Mononuclear cell (primary cell): Measurements from ENCODE around the gene AMER2. TPM values are rescaled to one million over a fixed set of nuclear protein-coding genes. Genes with fewer than 3 reads are reported as not detected.

Experiments used
- H3K27me3 ChIP-seq: 2 replicates; pipeline ENCODE4 v1.6.0; 2011; ENCODE audit warnings: low read length, control low read depth; ENCODE audit not compliant: insufficient read depth
- H3K4me1 ChIP-seq: 2 replicates; pipeline ENCODE4 v1.5.1; 2011; ENCODE audit warnings: mild to moderate bottlenecking, low read length, control low read depth; ENCODE audit not compliant: insufficient read depth
- H3K4me3 ChIP-seq: 2 replicates; pipeline ENCODE4 v1.5.1; 2011; ENCODE audit warnings: mild to moderate bottlenecking, low read length, moderate library complexity
- H3K9me3 ChIP-seq: 2 replicates; pipeline ENCODE4 v1.5.1; 2011; ENCODE audit warnings: low read depth, mild to moderate bottlenecking, control low read depth, low read length
- total RNA-seq: library from RNA; depleted of rRNA; stranded (reverse); fragments of >200 nt; gene quantifications from one replicate; pipeline ENCODE4 v1.2.3, GENCODE V29; 2012

Gene AMER2, protein sequence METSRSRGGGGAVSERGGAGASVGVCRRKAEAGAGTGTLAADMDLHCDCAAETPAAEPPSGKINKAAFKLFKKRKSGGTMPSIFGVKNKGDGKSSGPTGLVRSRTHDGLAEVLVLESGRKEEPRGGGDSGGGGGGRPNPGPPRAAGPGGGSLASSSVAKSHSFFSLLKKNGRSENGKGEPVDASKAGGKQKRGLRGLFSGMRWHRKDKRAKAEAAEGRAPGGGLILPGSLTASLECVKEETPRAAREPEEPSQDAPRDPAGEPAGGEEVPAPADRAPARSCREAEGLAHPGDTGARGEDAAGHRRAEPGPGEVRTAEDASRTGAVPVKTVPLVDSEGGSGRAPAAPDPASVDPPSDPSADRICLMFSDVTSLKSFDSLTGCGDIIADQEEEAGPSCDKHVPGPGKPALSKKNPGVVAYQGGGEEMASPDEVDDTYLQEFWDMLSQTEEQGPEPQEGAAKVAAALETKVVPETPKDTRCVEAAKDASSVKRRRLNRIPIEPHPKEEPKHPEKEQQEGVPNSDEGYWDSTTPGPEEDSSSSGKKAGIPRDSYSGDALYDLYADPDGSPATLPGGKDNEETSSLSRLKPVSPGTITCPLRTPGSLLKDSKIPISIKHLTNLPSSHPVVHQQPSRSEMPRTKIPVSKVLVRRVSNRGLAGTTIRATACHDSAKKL
- 0.10 TPM for total RNA-seq

DNA sequence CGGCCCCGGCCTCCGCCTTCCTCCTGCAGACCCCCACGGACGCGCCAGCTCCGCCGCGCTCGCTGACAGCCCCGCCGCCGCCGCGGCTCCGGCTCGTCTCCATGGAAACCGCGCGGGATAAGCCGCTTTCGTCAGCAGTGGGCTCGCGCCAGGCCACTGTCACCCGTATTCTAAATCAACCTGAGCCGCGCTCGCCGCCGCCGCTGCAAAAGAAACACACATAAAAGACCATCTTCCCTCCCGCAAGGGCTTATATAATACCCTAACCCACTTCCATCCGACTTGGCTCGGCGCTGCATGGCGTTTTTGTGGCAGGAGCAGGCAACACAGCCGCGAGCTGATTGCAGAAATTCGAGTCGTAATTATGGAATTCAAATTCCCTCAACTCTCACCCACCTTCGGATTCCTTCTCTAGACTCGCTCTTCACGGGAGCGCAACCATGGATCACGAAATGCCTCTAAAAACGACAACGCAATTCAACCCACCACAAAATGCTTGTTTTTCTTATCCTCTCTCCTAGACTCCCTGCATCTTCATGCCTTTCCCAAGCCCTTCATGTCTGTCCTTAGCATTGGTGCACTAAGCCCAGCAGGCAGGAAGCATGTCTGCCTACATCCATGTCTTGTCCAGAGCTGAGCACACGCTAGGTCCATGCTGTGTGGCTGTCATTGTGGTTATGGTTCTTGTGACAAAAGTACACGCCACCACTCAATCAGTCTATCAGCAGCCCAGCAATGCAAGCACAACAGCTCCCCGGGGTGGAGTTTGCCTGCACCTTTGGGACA, at the start of gene AMER2:
AMER2 (minus strand) TSS at position 772 of the 786 bp plus-strand sequence; CDS start at position 103, 669 bp downstream.
- Histone ChIP-seq H3K27me3 (peaks cover 71% of the 10 kb centered on the region), H3K9me3 (no peaks in the 10 kb centered on the region), H3K4me3 (no peak within 1 kb of the TSS), H3K4me1 (peaks cover 6% of the 10 kb centered on the region)

DNA sequence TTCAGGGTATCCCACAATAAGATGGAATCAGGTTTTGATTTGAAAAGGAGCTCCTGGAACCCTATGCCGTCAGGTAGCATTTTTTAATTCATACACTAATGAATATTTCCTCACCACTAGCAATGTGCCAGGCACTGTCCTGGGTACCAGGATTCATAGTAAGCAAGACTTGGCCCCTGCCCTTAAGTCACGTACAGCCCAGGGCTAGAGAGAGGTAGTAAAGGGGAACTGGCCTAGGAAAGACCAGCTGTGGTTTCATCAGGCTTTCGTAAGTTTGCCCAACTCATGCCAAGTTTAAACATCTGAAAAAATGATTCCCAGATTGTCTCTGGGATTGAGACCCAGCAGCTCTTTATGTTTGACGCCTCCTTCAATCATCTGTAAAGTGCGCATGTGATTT, 45.9 kb upstream of the AMER2 start:
- Histone ChIP-seq H3K4me3 (no peak overlapping the region), H3K27me3 (peaks cover 7% of the 10 kb centered on the region), H3K4me1 (peaks cover 27% of the 10 kb centered on the region), H3K9me3 (no peaks in the 10 kb centered on the region)

DNA sequence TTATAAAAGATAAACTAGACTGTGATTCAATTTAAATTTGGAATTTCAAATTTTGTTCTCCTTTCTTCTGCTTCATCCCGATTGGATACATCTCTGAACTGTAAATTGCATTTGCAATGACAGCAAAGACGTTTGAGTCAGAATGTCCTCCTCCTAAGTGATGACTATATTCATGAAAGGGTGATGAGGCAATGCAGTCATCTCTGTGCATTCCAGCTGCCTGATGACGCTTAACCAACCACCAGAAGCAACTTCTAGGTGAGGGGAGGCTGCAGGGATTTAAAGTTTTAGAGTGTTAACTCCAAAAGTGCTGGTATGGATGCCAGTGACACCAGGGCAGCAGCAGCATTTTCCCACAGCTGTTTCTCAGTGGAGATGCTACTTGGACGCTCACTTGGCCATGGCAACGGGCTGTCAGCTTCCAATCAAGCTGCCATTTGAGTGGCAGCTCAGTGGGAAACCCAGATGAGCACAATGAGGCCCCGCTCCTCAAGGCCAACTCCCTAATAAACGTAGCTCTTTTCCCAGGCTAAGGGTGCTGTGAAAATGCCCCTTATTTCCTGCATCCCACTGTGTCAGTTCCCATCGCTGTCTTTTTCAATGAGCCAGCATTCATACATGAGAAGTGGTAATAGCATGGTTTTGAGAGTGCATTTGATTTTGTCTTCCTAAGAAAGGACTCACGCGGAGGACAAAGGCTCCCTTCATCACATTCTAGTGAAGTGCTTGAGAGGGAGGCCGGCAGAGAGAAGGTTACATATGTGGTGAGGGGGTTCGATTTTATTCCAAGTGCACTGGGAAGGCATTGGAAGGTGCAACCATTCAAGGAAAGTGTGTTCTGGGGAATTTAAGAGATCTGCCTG, 45.2 kb upstream of the AMER2 start:
- H3K4me1 ChIP-seq = peaks cover 27% of the 10 kb centered on the region
- H3K27me3 ChIP-seq = peaks cover 3% of the 10 kb centered on the region
- H3K4me3 ChIP-seq = no peak overlapping the region
- no peaks in the 10 kb centered on the region for H3K9me3 ChIP-seq

DNA sequence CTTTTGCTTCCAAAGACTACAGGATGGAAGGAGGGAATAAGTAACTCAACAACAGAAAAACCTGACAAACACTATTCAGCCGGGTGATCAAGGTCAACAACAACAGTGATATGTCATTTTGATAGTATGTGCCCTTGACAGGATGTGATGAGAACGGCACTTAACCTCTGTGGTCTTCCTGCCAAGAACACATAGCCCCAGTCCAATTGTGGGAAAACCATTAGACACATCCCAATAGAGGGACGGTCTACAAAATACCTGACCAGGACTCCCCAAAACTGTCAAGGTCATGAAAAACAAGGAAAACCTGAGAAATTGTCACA, 43.1 kb upstream of the AMER2 start:
- Histone ChIP-seq H3K9me3 (no peaks in the 10 kb centered on the region), H3K4me3 (no peak overlapping the region), H3K27me3 (no peaks in the 10 kb centered on the region), H3K4me1 (peaks cover 26% of the 10 kb centered on the region)

DNA sequence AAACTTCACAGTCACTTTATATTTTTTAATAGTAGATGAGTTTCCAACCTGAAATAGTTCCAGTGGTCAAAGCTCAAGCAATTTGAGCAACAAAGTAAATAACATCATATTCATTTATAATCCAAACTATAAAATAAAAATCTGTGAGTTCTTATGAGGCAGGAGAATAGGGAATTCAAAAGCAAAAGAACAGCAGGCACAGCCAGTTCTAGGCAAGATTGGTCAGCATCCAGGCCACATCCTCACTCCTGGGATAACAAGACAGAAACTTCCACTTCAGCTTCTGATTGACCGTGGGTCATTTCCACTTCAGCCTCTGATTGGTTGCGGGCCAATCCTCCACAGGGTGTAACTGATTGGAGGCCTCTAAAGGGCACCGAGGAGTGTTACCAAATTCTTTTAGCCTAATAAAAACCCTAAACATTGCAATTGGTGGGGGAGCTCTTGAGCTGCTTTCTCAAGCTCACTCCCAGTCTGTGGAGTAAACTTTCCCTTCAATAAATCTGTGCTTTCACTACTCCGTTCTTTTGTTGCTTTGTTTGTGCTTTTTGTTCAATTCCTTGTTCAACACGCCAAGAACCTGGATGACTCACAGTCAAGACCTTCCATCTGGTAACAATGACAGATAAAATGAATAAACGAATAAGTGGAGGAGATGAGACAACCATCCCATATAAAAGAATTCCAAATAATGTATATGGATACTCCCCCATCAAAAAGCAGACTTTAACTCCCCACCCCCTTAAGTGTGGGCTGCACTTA, 42.6 kb upstream of the AMER2 start:
- Histone ChIP-seq H3K9me3 (no peaks in the 10 kb centered on the region), H3K27me3 (no peaks in the 10 kb centered on the region), H3K4me3 (no peak overlapping the region), H3K4me1 (peaks cover 21% of the 10 kb centered on the region)

DNA sequence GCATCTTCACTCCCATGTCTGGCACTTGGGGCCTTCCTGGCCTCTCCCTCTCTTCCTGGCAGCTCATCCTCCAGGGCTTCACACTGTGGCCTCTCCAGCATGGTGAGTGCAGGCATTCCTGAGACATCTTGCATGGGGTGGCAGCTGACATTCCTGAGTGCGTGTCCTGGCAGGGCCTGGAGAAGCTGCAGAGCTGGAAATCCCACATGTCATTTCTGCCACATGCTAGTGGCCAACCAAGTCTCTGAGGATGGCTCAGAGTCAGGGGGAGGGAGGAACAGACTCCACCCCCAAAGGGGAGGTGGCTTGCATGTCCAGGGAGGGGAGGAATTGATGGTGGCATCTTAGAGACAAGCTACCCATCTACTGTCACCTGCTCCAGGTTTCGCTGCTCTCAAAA, 41.6 kb upstream of the AMER2 start:
- Histone ChIP-seq H3K9me3 (no peaks in the 10 kb centered on the region), H3K4me1 (peaks cover 11% of the 10 kb centered on the region), H3K27me3 (no peaks in the 10 kb centered on the region), H3K4me3 (no peak overlapping the region)

DNA sequence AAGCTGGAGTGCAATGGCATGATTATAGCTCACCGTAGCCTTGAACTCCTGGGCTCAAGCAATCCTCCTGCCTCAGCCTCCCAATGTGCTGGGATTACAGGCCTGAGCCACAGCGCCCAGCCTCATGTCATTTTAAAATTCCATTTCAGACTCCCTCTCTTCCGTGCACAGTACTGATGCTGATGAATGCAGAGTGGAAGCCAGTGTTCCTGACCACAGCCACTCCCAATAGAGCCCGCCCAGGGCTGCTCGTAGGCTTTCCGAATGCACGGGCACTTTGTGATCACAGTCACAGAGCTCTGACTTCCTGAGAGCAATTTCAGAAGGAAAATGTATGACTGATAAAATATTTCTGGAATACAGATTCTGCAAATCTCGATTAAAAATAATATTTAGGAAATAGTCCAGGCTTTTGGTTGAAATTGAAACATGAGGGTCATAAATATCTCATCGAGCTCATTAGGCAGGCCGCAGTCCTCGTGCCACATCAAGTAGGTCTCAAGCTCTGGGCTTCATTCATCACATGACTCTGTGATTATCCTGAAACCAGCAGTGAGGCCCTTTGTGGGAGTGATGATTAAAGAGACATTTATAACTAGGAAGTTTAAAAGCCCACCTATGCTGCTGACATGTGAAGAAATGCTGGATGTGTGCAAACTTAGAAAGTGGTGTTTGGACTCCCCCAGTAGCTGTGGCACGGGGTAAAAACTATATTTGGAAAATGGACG, 38.9 kb upstream of the AMER2 start:
- no peaks in the 10 kb centered on the region for H3K27me3 ChIP-seq
- no peaks in the 10 kb centered on the region for H3K9me3 ChIP-seq
- H3K4me1 ChIP-seq = no peaks in the 10 kb centered on the region
- no peak overlapping the region for H3K4me3 ChIP-seq

DNA sequence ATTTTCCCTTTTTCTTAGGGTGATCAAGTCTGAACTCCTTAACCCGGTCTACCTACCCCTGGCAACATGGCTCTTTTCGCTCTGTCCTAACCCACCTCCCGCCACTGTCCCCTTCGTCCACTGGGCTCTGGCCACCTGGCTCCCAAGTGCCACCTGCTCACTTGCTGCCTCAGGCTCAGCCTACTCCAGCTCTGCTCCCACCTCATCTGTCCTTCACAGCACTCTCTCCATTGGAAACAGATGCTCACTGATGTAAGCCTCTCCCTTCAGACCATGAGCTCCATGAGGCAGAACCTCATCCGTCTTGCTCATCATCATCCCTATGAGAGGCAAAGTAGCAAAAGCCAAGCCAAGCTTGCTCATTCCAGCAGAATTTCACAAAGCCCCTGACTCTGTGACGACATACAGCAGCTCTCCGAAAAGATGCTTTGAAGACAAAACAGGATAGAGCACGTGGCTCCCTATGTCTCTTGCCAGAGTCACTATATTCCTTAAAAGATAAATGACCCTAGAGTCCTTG, 35.3 kb upstream of the AMER2 start:
- H3K4me3 ChIP-seq = no peak overlapping the region
- H3K4me1 ChIP-seq = no peaks in the 10 kb centered on the region
- no peaks in the 10 kb centered on the region for H3K9me3 ChIP-seq
- H3K27me3 ChIP-seq = no peaks in the 10 kb centered on the region

DNA sequence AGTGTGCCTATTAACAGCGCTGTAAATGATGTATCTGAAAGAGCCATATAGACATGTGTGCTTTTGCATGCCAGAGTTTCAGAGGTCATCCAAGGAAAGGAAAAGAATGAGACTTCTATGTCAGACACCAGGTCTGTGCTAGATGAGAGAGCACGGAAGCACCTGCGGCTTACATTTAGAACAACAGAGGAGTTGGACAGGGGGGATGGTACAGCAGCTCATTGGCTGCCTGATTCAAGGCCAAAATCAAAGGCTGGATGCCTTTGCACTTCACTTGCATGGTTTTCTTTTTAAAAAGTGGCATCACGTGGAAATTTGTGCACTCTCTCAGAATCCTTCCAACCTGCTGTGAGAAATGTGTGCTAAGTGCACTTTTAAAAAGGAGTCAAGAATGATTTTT, 32.8 kb upstream of the AMER2 start:
- no peak overlapping the region for H3K4me3 ChIP-seq
- no peaks in the 10 kb centered on the region for H3K4me1 ChIP-seq
- no peaks in the 10 kb centered on the region for H3K9me3 ChIP-seq
- no peaks in the 10 kb centered on the region for H3K27me3 ChIP-seq

DNA sequence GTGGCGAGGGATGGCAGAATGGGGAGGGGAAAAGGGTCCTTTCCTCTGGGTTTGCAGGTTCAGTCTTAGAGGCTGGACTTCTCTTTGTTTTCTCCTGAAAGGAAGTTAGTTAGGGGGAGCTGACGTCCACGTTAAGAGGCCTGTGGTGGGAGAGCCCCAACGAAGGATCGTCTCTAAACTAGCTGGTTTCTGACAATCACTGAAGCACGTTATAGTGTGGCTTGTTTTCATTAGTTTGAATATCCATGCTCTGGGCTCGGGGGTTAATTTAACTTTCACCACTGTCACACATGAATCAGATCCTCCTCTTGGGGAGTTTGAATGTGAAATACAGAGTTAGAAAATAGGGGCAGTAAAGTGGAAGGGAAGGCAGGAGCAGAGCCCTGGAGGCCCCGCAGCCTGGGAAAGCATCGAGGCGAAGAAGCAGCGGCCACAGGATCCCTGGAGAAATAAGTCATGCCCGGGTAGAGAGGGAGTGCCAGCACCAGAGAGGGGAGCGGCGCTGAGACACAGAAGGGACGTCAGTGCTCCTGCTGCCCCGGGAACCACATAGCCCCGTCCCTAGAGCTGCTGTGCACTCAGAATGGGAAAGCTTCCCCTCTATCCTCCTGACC, 31.1 kb upstream of the AMER2 start:
- H3K4me1 ChIP-seq = no peaks in the 10 kb centered on the region
- H3K9me3 ChIP-seq = no peaks in the 10 kb centered on the region
- H3K4me3 ChIP-seq = no peak overlapping the region
- H3K27me3 ChIP-seq = no peaks in the 10 kb centered on the region

DNA sequence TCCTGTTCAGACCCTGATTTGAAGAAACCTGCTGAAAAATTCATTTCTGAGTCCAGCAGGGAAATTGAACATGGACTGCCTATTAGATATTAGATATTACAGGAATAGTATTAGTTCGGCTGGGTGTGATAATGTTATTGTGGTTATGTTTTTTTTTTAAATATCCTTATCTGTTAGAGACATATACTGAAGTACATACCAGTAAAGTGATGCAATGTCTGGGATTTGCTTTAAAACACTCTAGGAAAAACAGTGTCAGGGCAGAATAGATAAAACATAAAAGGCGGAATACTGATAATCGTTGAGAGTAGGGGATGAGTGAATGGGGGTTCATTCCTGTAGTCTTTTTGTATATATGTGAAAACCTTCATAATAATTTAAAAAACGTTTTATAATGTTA, 28.7 kb upstream of the AMER2 start:
- no peak overlapping the region for H3K4me3 ChIP-seq
- no peaks in the 10 kb centered on the region for H3K27me3 ChIP-seq
- no peaks in the 10 kb centered on the region for H3K4me1 ChIP-seq
- no peaks in the 10 kb centered on the region for H3K9me3 ChIP-seq

DNA sequence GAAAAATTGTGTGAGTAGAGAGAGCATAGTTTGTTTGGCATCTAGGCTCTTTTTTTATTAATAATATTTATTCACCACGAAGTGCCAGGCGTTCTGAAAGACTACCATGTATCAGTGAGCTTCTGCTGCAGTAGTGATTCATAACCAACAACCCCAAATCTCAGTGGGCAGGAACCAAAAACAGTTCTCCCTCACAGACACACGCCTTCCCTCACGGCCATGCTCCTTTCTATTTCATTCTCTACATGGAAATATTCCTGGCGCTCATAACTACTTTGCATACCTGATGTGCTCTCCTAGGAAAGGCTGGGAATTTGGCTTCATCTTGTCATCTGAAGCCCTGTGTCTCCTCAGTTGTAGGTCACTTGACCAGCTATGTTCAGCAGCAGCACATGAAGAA, 26.6 kb upstream of the AMER2 start:
- H3K4me1 ChIP-seq = no peaks in the 10 kb centered on the region
- no peaks in the 10 kb centered on the region for H3K9me3 ChIP-seq
- H3K4me3 ChIP-seq = no peak overlapping the region
- H3K27me3 ChIP-seq = no peaks in the 10 kb centered on the region

DNA sequence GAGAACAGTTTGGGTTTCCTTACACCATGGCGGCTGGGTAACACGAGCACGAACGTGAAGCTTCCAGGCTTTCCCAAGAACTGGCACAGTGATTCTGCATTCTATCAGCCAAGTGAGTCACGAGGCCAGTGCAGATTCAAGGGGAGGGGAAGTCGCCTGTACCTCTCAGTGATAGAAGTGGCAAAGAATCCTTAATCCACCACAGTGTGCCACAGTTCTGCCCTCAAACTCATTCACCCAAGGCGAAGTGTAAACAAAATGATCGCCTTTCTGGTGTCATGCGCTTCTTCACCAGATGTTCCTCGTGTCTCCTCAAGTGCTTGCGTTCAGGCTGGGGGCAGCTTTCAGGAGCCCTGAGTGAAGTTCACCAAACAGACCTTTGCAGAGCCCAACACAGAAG, 24.9 kb upstream of the AMER2 start:
- Histone ChIP-seq H3K4me3 (no peak overlapping the region), H3K9me3 (no peaks in the 10 kb centered on the region), H3K4me1 (no peaks in the 10 kb centered on the region), H3K27me3 (peaks cover 4% of the 10 kb centered on the region)
